ENCODE measurements around the gene JUN.

Gene JUN

GRCh38 chr1:58783993-58784757 is at the start of gene JUN:
Gene JUN, minus strand, starts transcription at chr1:58784047. Its CDS starts 977 bp downstream, at chr1:58783070.
- in situ Hi-C loops (cut with MboI; ENCODE audit: low sequenced_read_pairs): no loop called here

GRCh38 chr1:58833166-58833565 is 49.3 kb upstream of the JUN start:
- in situ Hi-C loops (cut with MboI; ENCODE audit: low sequenced_read_pairs): no loop called here

DNA sequence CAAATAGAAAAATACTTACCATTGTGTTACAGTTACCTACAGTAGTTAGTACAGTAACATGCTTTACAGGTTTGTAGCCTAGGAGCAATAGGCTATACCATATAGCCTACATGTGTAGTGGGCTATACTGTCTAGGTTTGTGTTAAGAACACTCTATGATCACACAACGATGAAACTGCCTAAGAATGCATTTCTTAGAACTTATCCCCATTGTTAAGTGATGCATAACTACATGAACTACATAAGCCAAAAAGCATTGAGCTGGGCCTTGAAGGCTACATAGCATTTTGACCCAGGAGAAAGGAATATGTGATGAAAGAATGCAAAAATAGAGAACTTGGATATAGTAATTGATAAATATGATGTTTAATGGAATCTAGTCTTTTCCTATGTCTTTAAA is 46.4 kb upstream of the JUN start:
- in situ Hi-C loops (cut with MboI; ENCODE audit: low sequenced_read_pairs): no loop called here

DNA sequence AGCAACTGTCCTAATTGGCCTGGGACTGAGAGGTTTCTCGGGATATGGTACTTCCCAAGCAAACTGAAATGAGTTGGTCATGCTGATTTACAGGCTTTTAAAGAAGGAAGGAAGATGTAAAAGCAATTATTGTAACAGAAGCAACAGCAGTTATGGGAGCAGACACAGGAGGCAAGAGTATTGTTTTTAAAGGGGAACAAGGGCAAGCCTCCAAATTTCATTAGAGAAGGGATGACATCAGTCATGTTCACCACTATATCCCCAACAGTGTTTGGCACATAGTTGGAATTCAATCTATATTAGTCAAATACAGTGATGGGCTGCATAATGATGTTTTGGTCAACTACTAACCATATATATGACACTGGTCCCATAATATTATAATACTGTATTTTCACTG is 46.0 kb upstream of the JUN start:
- in situ Hi-C loops (cut with MboI; ENCODE audit: low sequenced_read_pairs): no loop called here

DNA sequence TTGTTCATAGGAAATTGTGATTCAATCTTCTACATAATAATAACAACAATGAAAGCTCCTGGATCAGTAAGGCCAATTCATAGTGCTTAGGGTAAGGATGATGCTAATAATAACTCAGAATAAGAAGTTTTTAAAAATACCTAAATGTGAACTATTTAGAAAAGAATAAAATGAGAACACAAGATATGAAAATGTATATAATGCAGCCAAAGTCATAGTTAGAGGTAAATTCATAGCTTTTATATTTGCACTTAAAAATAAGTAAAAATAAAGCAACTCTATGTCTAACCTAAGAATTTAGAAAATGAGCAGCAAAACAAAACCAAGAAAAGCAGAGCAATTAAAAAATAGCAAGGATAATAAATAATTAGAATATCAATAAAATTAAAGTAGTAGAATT is 43.5 kb upstream of the JUN start:
- in situ Hi-C loops (cut with MboI; ENCODE audit: low sequenced_read_pairs): no loop called here

GRCh38 chr1:58824753-58825389 is 41.0 kb upstream of the JUN start:
- in situ Hi-C loops (cut with MboI; ENCODE audit: low sequenced_read_pairs): no loop called here

- in situ Hi-C loops (cut with MboI; ENCODE audit: low sequenced_read_pairs): no loop called here
Observed at GRCh38 chr1:58823481-58824010, 39.7 kb upstream of the JUN start.

DNA sequence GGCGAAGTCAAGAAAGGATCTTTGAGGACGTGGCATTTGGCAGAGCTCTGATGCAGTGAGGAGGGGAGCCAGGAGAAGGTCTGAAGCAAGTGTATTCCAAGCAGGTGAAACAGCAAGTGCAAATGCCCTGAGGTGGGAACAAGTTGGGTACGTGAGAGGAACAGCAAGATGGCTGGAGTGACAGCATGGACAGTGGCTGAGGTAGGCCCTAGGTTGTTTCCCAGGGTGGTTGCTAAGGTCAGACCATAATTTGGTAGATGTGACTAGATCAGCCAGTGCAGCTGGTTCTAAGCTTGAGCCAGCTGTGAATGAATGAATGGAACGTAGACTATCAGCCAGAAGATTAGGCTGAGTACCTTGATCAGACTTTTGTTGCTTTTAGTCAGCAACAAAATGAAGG is 37.5 kb upstream of the JUN start:
- in situ Hi-C loops (cut with MboI; ENCODE audit: low sequenced_read_pairs): no loop called here

DNA sequence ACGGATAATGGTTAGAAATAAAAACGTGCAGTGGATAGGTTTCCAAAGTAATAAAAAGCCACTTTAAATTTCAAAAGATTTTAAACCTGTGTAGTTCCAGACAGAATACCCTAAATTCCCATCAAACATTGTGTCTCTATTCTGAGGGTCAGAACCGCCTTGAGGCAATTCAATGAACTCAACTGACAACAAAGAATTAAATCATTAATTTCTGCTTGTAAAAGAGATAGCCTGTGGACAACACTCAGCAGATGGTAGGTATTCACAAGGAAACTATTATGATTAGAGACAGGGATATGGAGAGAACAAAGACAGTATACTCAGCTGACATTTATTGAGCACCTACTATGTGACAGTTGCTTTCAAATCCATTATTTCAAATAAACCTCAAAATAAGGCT is 35.1 kb upstream of the JUN start:
- in situ Hi-C loops (cut with MboI; ENCODE audit: low sequenced_read_pairs): no loop called here

GRCh38 chr1:58818075-58818474 is 34.2 kb upstream of the JUN start:
- in situ Hi-C loops (cut with MboI; ENCODE audit: low sequenced_read_pairs): no loop called here

DNA sequence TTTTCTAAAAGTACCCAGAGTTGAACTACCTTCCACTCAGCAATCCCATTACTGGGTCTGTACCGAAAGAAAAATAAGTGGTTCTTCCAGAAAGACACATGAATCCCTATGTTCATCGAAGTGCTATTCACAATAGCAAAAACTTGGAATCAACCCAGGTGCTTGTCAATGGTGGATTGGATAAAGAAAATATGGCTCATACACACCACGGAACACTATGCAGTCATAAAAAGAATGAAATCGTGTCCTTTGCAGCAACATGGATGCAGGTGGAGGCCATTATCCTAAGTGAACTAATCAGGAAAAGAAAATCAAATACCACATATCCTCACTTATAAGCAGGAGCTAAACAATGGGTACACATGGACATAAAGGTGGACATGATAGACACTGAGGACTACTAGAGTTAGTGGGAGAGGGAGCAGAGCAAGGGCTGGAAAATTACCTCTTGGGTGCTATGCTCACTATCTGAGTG is 32.9 kb upstream of the JUN start:
- in situ Hi-C loops (cut with MboI; ENCODE audit: low sequenced_read_pairs): no loop called here

DNA sequence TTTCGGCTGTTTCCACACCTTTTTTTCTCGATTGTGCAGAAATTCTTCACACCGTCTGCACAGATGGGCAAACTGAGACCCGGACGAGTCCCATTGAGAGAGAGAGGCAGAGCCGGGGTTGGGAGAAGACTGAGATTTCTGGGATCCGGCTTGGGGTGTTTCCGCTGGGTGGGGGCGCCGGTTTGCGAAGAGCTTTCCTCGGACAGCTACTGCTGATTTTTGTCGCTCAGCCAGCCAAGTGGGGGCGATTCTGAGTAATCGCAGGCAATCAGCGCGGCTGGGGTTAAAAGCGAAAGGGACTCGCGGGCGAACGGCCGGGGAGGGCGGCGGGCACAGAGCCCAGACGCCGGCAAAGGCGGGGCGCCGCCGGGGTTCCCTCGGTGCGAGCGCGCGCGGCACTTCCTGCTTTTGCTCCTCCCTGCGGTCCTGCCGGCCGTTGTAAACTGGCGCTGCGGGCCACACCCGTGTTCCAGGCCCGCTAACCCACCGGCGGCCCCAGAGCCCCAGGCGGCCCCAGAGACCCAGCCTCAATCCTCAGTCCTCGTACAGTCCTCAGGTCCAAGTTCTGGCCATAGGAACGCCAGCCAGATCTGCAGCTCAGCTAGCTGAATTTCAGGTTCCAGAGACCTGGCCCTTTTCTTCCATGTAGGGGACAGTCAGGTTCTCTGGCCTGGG is 32.4 kb upstream of the JUN start:
- in situ Hi-C loops (cut with MboI; ENCODE audit: low sequenced_read_pairs): no loop called here

DNA sequence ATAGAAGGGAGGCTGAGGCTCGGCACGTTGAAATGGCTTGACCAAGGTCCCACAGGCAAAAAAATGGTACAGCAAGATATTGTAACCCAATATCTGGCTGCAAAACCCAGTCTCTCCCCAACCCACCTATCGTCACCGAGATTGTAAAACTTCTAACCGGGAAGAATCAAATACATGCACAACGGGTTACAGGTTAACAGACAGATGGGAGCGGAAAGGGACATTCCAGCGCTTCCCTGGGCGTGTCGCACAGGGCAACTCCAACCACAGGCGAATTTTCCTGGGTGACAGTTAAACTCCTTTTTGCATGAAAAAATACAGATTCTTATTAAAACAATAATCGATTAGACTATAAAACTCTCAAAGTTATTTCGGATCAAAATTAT is 31.8 kb upstream of the JUN start:
- in situ Hi-C loops (cut with MboI; ENCODE audit: low sequenced_read_pairs): no loop called here

DNA sequence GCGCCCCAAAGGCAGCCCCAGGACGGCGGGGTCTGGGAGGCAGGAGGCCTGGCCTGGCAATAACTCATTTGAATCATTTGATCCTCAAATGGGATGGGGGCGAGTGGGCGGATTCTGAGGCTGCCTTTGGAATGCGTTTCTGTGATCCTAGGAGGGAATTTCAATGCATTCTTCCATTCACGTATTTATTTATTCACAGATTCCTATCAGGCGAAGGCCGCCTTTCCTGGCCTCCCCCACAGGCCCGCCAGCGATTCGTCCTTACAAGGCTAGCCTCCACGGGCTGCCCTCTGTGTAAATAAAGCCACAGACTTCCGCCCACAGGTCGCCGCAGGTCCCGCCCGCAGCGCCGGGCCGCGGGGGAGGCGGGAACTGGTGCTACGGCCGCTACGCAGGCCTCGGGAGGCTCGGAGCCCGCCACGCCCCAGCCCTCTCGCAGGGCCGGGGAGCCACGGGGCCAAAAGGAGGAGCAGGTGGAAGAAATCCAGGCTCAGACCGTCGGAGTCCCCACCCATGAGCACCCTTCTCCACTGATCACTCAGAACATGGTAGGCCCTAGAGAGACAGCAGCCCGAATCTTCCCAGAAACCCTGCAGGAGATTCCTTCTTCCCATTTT is 31.3 kb upstream of the JUN start:
- in situ Hi-C loops (cut with MboI; ENCODE audit: low sequenced_read_pairs): no loop called here

DNA sequence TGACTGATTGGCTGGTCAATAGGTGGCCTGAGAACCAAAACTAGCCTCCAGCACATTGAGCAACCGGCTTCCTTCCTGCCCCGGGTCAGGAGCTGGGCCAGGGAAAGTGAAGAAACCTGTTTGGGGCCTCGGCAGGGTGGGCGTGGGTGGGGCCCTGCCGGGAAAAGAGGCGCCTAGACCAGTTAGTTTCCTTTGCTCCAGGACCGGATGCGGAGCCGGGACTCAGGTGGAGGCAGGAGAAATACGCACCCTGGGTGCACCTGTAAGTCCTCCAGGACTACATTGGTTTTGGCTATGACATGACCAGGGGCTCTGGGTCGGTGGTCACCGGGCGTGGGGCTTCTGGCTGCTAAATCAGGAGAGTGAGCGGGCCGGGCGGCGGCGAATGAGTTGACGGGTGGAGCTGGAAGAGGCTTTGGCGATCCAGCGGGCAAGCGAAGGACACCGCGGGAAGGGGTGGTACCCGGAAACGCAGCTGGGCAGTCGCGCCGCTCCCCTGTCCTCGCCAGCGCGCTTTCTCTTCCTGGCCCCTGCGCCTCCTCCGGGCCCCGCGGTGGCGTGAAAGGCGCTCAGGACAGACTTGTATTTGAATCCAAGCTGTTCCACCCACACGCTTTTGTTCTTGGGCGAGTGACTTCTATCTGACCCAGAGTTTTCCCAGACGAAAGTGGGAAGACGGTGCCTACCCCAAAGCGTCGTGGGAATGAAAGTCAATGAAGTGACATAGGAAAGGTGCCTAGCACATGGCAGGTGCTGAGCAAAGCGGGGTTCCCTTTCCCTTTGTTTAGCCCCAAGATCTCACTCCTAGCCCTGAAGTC is 30.6 kb upstream of the JUN start:
- in situ Hi-C loops (cut with MboI; ENCODE audit: low sequenced_read_pairs): no loop called here

- in situ Hi-C loops (cut with MboI; ENCODE audit: low sequenced_read_pairs): no loop called here
Observed at GRCh38 chr1:58813801-58814200, 30.0 kb upstream of the JUN start.

GRCh38 chr1:58813361-58813760 is 29.5 kb upstream of the JUN start:
- in situ Hi-C loops (cut with MboI; ENCODE audit: low sequenced_read_pairs): no loop called here

DNA sequence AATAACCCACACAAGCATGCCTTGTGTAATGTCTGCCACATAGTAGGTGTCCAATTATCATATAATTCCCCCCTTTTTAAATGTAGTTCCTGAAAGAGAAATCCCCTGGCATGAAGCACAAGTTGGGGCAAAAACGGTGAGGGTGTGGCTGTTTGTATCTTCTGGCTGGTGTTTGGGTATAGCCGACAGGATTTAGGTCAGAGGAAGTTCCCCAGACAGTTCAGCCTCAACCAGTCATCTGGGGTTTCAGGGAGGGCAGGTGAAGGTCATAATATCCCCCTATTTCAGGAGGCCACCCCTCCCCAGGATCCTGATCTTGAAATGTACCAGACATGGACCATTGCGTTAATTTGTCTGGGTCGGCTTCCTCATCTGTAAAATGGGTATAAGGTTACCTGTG is 29.1 kb upstream of the JUN start:
- in situ Hi-C loops (cut with MboI; ENCODE audit: low sequenced_read_pairs): no loop called here

- in situ Hi-C loops (cut with MboI; ENCODE audit: low sequenced_read_pairs): no loop called here
Observed at GRCh38 chr1:58812468-58812867, 28.6 kb upstream of the JUN start.

DNA sequence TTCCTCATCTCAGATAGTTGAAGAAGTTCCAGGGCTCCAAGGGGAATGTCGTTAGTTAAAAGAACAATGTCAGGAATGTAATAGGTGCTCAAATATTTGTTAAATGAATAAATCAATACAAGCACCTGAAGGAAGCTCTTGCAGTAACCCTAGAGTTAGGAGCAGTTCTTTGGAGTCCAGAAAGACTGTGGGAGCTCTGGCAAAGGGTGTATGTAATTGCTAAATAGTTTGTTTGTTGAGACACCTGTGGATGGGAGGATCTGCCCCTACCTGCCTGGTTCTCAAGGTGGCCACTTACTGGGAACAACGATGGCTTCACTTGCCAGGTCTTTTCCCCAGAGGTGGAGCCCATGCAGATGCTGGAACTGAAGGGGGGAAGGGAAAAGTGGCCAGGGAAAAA is 27.5 kb upstream of the JUN start:
- in situ Hi-C loops (cut with MboI; ENCODE audit: low sequenced_read_pairs): no loop called here

Data from HL-60/S4 treated with phorbol 12-myristate 13-acetate at 8.2 ng/mL for 4 days and 3 days (cell line).